GM23248 (cell line): Measurements from ENCODE around the gene GTPBP10.

ENCODE experiments used
- EZH2 ChIP-seq: fragments of 200-600 bp; sonication (generic); IDR thresholded peaks from 2 replicates; pipeline ENCODE4 v1.6.1; 2018; ENCODE audit warnings: antibody characterized with exemption, mild to moderate bottlenecking; ENCODE audit not compliant: insufficient read depth, poor library complexity, severe bottlenecking
- EZH2phosphoT487 ChIP-seq: fragments of 200-600 bp; sonication (generic); IDR thresholded peaks from 2 replicates; pipeline ENCODE4 v1.6.1; 2018; ENCODE audit warnings: antibody characterized with exemption, moderate library complexity, mild to moderate bottlenecking, low read depth; ENCODE audit not compliant: insufficient read depth

DNA sequence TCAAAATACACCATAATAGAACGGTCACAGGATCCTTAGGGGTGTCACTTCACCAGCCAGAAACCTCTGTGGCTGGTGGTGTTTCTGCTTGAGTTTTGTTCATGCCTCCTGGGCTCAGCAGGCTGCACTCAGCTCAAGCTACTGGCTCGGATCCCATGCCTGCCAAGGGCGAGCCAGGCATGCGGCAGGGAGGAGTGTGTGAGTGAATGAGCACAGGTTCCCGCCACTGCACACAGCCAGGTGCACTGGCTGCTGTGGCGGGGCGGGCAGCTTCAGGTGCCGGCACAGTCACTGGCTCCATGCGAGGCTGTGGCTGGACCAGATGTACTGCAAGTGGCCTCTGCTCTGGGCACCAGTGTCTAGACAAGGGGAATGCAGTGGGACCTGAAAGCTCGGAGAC lies 86.2 kb downstream of the GTPBP10 start:
- TF ChIP-seq EZH2phosphoT487: no peak
- no peak for TF ChIP-seq EZH2
